HEK293T (cell line): ENCODE data around the gene IRS1.

ENCODE experiments used
- ARNT ChIP-seq: fragments of 450-650 bp; IDR thresholded peaks from 2 replicates; pipeline ENCODE4 v1.6.1; 2017; ENCODE audit warnings: mild to moderate bottlenecking
- BHLHE40 ChIP-seq: fragments of 450-650 bp; IDR thresholded peaks from 2 replicates; pipeline ENCODE4 v1.6.1; 2016; ENCODE audit warnings: mild to moderate bottlenecking, moderate library complexity, borderline replicate concordance
- ELF4 ChIP-seq: fragments of 450-650 bp; IDR thresholded peaks from 2 replicates; pipeline ENCODE4 v1.6.1; 2017; ENCODE audit warnings: antibody characterized with exemption
- FOXK2 ChIP-seq: fragments of 450-650 bp; IDR thresholded peaks from 2 replicates; pipeline ENCODE4 v1.6.1; 2016; ENCODE audit warnings: mild to moderate bottlenecking
- FOXM1 ChIP-seq: fragments of 450-650 bp; IDR thresholded peaks from 2 replicates; pipeline ENCODE4 v1.6.1; 2017; ENCODE audit warnings: mild to moderate bottlenecking, borderline replicate concordance
- HDGF ChIP-seq: fragments of 450-650 bp; IDR thresholded peaks from 2 replicates; pipeline ENCODE4 v1.6.1; 2017; ENCODE audit warnings: antibody characterized with exemption, borderline replicate concordance
- L3MBTL2 ChIP-seq: fragments of 450-650 bp; conservative IDR thresholded peaks from 2 replicates; pipeline ENCODE4 v1.6.1; 2016; ENCODE audit warnings: mild to moderate bottlenecking
- PKNOX1 ChIP-seq: fragments of 450-650 bp; IDR thresholded peaks from 2 replicates; pipeline ENCODE4 v1.6.1; 2016
- SP1 ChIP-seq: fragments of 450-650 bp; IDR thresholded peaks from 2 replicates; pipeline ENCODE4 v1.6.1; 2017
- SUZ12 ChIP-seq: fragments of 450-650 bp; IDR thresholded peaks from 2 replicates; pipeline ENCODE4 v1.6.1; 2016; ENCODE audit warnings: mild to moderate bottlenecking
- TARDBP ChIP-seq: fragments of 450-650 bp; IDR thresholded peaks from 2 replicates; pipeline ENCODE4 v1.6.1; 2016
- ZNF384 ChIP-seq: fragments of 450-650 bp; IDR thresholded peaks from 2 replicates; pipeline ENCODE4 v1.6.1; 2016

GRCh38 chr2:226732478-226733188 lies 67.0 kb downstream of the IRS1 start:
- TF ChIP-seq FOXK2 (no peak), SP1 (no peak), SUZ12 (no peak), BHLHE40 (no peak), ELF4 (no peak), TARDBP (no peak), PKNOX1 (no peak), ZNF384 (no peak), ARNT (no peak), HDGF (no peak), L3MBTL2 (no peak), FOXM1 (no peak)
